WTC11 (cell line): Measurements from ENCODE around the gene HOXA9. TPM values are rescaled to one million over a fixed set of nuclear protein-coding genes. Genes with fewer than 3 reads are reported as not detected.

Experiments
- ATAC-seq: fragments of 200-7000 bp; cut with Tn5 transposase; 2 replicates; pipeline ENCODE4 v1.10.0; 2021; ENCODE audit warnings: mild to moderate bottlenecking, moderate library complexity
- CTCF ChIA-PET: fragments of 300-600 bp; sonication (Branson Sonifier 250); formaldehyde crosslinking; loops from one replicate; lab custom pipeline; 2021; ENCODE audit warnings: antibody characterized with exemption; lab: Charles Lee
- POLR2A ChIA-PET: fragments of 350-600 bp; sonication (Branson Sonifier 250); formaldehyde crosslinking; loops from one replicate; lab custom pipeline; 2021; ENCODE audit warnings: antibody characterized with exemption; lab: Charles Lee
- DNase-seq: peaks from one replicate; pipeline ENCODE4 v3.0.0; 2021; ENCODE audit warnings: low spot score
- H3K27ac Mint-ChIP-seq: 2 replicates; pipeline ENCODE4 v1.8.0; 2021; ENCODE audit warnings: mixed read lengths
- H3K27me3 Mint-ChIP-seq: 2 replicates; pipeline ENCODE4 v1.8.0; 2021; ENCODE audit warnings: low read depth, mild to moderate bottlenecking, moderate library complexity, mixed read lengths
- H3K36me3 Mint-ChIP-seq: 2 replicates; pipeline ENCODE4 v1.8.0; 2021; ENCODE audit warnings: mixed read lengths
- H3K4me1 Mint-ChIP-seq: 2 replicates; pipeline ENCODE4 v1.8.0; 2022; ENCODE audit warnings: mixed read lengths
- H3K4me3 Mint-ChIP-seq: 2 replicates; pipeline ENCODE4 v1.8.0; 2021; ENCODE audit warnings: mild to moderate bottlenecking, moderate library complexity, mixed read lengths
- H3K9me3 Mint-ChIP-seq: 2 replicates; pipeline ENCODE4 v1.8.0; 2021; ENCODE audit warnings: mixed read lengths
- ARID4B ChIP-seq: sonication (generic); formaldehyde crosslinking; IDR thresholded peaks from 2 replicates; pipeline ENCODE4 v1.8.0; 2023; ENCODE audit warnings: missing genetic modification reagents, mild to moderate bottlenecking, borderline replicate concordance
- ATF2 ChIP-seq: sonication (generic); formaldehyde crosslinking; IDR thresholded peaks from 2 replicates; pipeline ENCODE4 v1.8.1; 2022; ENCODE audit warnings: low read depth, missing genetic modification reagents, borderline replicate concordance
- ATF3 ChIP-seq: sonication (generic); formaldehyde crosslinking; conservative IDR thresholded peaks from 2 replicates; pipeline ENCODE4 v1.8.1; 2022; ENCODE audit warnings: mild to moderate bottlenecking, missing genetic modification reagents
- E2F1 ChIP-seq: sonication (generic); formaldehyde crosslinking; IDR thresholded peaks from 2 replicates; pipeline ENCODE4 v1.8.0; 2022; ENCODE audit warnings: mild to moderate bottlenecking, missing genetic modification reagents
- EMX1 ChIP-seq: fragments of 250-450 bp; sonication (Bioruptor Pico); IDR thresholded peaks from 2 replicates; pipeline ENCODE4 v1.8.0; 2021; ENCODE audit warnings: mild to moderate bottlenecking
- ETV6 ChIP-seq: sonication (generic); formaldehyde crosslinking; IDR thresholded peaks from 2 replicates; pipeline ENCODE4 v1.8.1; 2022; ENCODE audit warnings: mild to moderate bottlenecking, missing genetic modification reagents
- JAZF1 ChIP-seq: fragments of 250-450 bp; sonication (Bioruptor Pico); IDR thresholded peaks from 2 replicates; pipeline ENCODE4 v1.9.0; 2021; ENCODE audit warnings: moderate library complexity, mild to moderate bottlenecking, inconsistent platforms
- MLX ChIP-seq: sonication (generic); formaldehyde crosslinking; IDR thresholded peaks from 2 replicates; pipeline ENCODE4 v1.8.1; 2023; ENCODE audit warnings: mild to moderate bottlenecking, missing genetic modification reagents, moderate library complexity
- NR1H2 ChIP-seq: sonication (generic); formaldehyde crosslinking; IDR thresholded peaks from 2 replicates; pipeline ENCODE4 v1.9.0; 2021; ENCODE audit warnings: mild to moderate bottlenecking, moderate library complexity, missing genetic modification reagents
- NR3C1 ChIP-seq: sonication (generic); formaldehyde crosslinking; conservative IDR thresholded peaks from 2 replicates; pipeline ENCODE4 v1.8.1; 2023; ENCODE audit warnings: low read depth, mild to moderate bottlenecking, missing genetic modification reagents
- PREB ChIP-seq: sonication (generic); formaldehyde crosslinking; IDR thresholded peaks from 2 replicates; pipeline ENCODE4 v1.8.1; 2022; ENCODE audit warnings: mild to moderate bottlenecking, missing genetic modification reagents, moderate library complexity, borderline replicate concordance
- ZBTB43 ChIP-seq: sonication (generic); formaldehyde crosslinking; IDR thresholded peaks from 2 replicates; pipeline ENCODE4 v1.8.1; 2023; ENCODE audit warnings: mild to moderate bottlenecking, missing genetic modification reagents
- ZNF232 ChIP-seq: sonication (generic); formaldehyde crosslinking; IDR thresholded peaks from 2 replicates; pipeline ENCODE4 v1.8.0; 2022; ENCODE audit warnings: mild to moderate bottlenecking, missing genetic modification reagents
- total RNA-seq: library from RNA; stranded (reverse); gene quantifications from 3 replicates; pipeline ENCODE4 v1.2.3, GENCODE V29; 2021

Gene HOXA9
- total RNA-seq, 1 experiment from 2014 or later: not detected

- POLR2A ChIA-PET: no interaction called here
- Mint-ChIP-seq H3K27me3 (peaks cover 96% of the 10 kb centered on the region), H3K27ac (no peak overlapping the region), H3K4me1 (peaks cover 36% of the 10 kb centered on the region), H3K4me3 (peak overlapping the region; percentile 45), H3K36me3 (no peaks in the 10 kb centered on the region), H3K9me3 (no peaks in the 10 kb centered on the region)
- DNase-seq: no peak
- TF ChIP-seq JAZF1: no peak
- no peak for TF ChIP-seq ZBTB43 (CRISPR knock-in tag)
- no peak for TF ChIP-seq NR3C1
- no peak for TF ChIP-seq NR1H2 (CRISPR knock-in tag)
- no peak for TF ChIP-seq ETV6
- TF ChIP-seq MLX (CRISPR knock-in tag): no peak
- no peak for TF ChIP-seq E2F1 (CRISPR knock-in tag)
- CTCF ChIA-PET: interaction anchor here (1.5 to 2.8 kb wide), 2 partner anchors 23 to 573 kb away, joined by 3 to 14 read pairs; no protein-coding TSS in a partner anchor
- no peak for ATAC-seq
Observed at GRCh38 chr7:27202018-27202861, 36.9 kb upstream of the HOXA9 start.

- no peak overlapping the region for H3K4me3 Mint-ChIP-seq
Observed at GRCh38 chr7:27201580-27202017, 36.3 kb upstream of the HOXA9 start.

More at GRCh38 chr7:27201580-27202017, 36.3 kb upstream of the HOXA9 start:
- TF ChIP-seq ATF3 (CRISPR knock-in tag) (no peak), JAZF1 (no peak), EMX1 (CRISPR knock-in tag) (no peak), ZNF232 (no peak), ATF2 (no peak), PREB (CRISPR knock-in tag) (no peak), ARID4B (no peak)
- no peak for DNase-seq
- Mint-ChIP-seq H3K27ac (no peak overlapping the region), H3K27me3 (peaks cover 96% of the 10 kb centered on the region), H3K36me3 (no peaks in the 10 kb centered on the region), H3K4me1 (peaks cover 36% of the 10 kb centered on the region), H3K9me3 (no peaks in the 10 kb centered on the region)
- ATAC-seq: no peak
- ChIA-PET CTCF (interaction anchor here (1.5 to 2.8 kb wide), 2 partner anchors 22 to 573 kb away, joined by 3 to 14 read pairs; no protein-coding TSS in a partner anchor), POLR2A (no interaction called here)
